ENCODE measurements around the gene TSFM.

The TSFM gene

DNA sequence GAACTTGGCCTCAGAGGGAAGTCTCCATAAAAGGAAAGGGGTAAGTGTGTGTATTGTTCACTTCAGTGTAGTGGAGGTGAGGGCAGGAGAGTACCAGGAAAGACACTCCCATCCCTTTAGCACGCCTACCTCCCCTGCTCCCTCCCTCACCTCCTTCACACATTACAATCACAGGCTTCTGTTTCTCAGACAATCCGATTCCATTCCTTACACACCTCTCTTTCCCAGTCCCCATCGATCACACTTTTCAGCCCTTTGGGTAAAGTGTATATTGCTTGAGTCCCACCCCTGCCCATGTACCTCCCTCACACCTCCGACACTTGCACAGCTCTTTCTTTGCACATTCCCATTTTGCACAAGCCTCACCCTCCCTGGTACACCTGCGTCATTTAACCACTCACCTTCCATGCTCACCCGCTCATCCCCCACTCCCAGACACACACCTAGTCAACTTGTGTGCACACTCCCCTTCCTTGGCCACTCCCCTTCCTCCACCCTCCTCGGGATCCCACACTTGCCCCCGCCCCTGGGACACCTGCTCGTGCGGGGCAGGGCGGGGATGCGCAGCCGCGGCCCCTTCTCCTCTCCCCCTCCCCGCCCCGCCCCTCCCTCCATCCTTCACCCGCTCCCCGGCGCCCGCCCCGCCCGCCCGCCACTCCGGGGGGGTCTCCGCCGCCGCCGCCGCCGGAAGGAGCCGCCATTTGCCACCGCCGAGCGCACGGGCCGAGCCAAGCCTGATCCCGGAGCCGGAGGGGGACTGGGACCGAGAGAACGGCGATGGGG is 28.0 kb upstream of the TSFM start, which contains the start of gene MARCHF9:
Gene MARCHF9, plus strand, starts transcription at position 693 of the 783 bp plus-strand sequence. CDS start 426 bp downstream, outside the sequence.
- DNase-seq (ENCODE audit: low read depth), result peak; percentile 86
- H3K4me3 ChIP-seq (ENCODE audit: low read depth, low read length), result peak within 1 kb of the TSS; percentile 70
- TF ChIP-seq, protein P1, sequence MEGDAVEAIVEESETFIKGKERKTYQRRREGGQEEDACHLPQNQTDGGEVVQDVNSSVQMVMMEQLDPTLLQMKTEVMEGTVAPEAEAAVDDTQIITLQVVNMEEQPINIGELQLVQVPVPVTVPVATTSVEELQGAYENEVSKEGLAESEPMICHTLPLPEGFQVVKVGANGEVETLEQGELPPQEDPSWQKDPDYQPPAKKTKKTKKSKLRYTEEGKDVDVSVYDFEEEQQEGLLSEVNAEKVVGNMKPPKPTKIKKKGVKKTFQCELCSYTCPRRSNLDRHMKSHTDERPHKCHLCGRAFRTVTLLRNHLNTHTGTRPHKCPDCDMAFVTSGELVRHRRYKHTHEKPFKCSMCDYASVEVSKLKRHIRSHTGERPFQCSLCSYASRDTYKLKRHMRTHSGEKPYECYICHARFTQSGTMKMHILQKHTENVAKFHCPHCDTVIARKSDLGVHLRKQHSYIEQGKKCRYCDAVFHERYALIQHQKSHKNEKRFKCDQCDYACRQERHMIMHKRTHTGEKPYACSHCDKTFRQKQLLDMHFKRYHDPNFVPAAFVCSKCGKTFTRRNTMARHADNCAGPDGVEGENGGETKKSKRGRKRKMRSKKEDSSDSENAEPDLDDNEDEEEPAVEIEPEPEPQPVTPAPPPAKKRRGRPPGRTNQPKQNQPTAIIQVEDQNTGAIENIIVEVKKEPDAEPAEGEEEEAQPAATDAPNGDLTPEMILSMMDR (IDR thresholded peaks at IDR 0.05; ENCODE audit: insufficient read depth, low read depth, low read length, missing control alignments), result no peak

DNA sequence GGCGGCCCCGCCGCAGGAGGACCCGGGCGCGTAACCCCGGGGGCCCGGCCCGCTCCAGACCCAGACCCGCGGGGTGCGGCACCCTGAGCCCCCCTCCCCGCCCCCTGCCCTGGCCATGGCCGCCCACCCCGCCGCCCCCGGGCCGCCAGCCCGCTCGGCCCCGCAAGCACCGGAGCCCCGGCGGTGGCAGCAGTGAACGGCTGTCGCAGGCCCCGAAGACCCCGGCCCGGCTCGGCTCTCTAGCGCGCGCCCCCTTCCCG is 27.5 kb upstream of the TSFM start:
- H3K4me3 ChIP-seq (ENCODE audit: low read depth, low read length), result peak overlapping the region; percentile 70
- TF ChIP-seq, protein P1 (IDR thresholded peaks at IDR 0.05; ENCODE audit: insufficient read depth, low read depth, low read length, missing control alignments), result no peak
- no peak for DNase-seq (ENCODE audit: low read depth)

DNA sequence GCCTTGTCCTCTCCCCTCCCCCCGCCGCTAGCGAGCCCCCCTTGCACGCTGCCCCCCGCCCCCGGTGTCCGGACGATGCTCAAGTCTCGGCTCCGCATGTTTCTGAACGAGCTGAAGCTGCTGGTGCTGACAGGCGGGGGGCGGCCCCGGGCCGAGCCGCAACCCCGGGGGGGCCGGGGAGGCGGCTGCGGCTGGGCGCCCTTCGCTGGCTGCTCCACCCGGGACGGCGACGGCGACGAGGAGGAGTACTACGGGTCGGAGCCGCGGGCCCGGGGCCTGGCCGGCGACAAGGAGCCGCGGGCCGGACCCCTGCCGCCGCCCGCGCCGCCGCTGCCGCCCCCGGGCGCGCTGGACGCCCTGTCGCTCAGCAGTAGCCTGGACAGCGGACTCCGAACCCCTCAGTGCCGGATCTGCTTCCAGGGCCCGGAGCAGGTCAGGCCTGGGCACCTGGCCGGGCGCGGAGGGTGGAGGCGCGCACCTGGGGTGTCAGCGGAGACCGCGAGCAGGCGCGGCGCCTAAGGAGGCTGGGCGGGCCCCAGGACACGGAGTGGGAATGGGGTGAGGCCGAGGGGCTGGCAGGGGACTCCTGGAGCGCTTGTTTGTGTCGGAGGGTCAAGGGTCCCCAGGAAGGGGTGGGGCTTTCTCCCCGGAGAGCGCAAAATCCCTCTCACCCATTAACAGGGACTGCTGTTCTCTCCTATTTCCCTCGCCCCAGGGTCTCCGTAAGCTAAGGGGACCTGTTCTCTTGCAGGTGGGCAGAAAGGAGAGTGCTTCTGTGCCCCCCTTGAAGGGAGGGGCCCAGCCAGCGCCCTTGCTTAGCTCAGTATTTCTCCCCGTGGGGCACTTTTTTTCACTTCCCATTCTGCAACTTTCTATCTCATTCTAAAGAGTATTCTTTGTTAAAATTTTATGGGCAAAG is 26.9 kb upstream of the TSFM start:
- H3K4me3 ChIP-seq (ENCODE audit: low read depth, low read length), result peak overlapping the region; percentile 70
- TF ChIP-seq, protein P1 (IDR thresholded peaks at IDR 0.05; ENCODE audit: insufficient read depth, low read depth, low read length, missing control alignments), result no peak
- no peak for DNase-seq (ENCODE audit: low read depth)

DNA sequence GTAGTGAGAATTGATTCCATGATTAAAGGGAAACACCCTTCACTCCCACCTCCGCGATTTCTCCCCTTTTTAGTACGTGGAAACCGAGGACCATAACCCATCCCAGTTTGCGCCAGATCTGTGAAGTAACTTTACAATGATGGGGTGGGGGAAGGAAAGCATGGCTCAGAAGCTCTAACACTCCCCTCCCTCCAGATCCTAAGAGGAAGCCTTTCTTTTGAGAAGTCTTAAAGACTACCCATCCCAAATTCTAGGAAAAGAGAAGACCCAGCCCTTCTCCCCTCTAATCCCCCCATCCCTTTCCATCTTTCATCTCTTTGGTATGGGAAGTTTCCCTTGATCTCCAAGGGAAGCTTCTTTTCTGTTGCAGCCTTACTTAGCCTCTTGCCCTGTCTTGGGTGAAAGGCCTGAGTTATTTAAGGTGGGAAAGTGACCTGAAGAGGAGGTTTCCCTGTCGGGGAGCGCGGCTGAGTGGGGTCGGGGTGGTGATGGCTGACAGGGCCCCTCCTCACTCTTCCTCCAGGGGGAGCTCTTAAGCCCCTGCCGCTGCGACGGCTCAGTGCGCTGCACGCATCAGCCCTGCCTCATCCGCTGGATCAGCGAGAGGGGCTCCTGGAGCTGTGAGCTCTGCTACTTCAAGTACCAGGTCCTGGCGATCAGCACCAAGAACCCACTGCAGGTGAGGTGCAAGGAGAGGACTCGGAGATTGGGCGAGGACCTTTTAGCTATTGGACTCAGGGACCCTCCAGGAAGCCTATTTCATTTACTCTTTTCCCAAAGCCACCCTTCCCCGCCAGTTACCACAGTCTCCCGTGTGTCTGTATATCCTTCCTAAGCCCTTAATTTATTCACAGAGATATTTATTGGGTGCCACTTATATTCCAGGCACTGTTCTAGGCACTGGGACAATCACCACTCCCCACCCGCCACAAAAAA is 25.9 kb upstream of the TSFM start:
- DNase-seq (ENCODE audit: low read depth), result peak; percentile 79
- TF ChIP-seq, protein P1 (IDR thresholded peaks at IDR 0.05; ENCODE audit: insufficient read depth, low read depth, low read length, missing control alignments), result peak; percentile 89
- peak overlapping the region; percentile 70 for H3K4me3 ChIP-seq (ENCODE audit: low read depth, low read length)

DNA sequence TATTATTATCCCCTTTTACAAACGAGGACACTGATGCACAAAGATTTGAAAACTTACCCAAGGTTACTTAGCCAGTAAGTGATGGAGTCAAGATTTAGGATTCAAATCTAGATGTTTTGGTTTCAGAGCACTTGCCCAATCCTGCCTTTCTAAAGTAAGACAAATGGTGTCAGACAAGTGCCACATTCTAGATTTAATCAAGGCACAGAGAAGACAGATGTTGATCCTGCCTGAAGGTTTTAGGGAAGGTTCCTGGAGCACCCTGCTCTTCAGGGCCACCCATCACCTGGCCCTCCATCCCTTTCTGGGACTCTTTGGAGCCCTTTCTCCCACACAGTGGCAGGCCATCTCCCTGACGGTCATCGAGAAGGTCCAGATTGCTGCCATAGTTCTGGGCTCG is 24.8 kb upstream of the TSFM start:
- TF ChIP-seq, protein P1 (IDR thresholded peaks at IDR 0.05; ENCODE audit: insufficient read depth, low read depth, low read length, missing control alignments), result no peak
- no peak overlapping the region for H3K4me3 ChIP-seq (ENCODE audit: low read depth, low read length)

More for the DNA sequence above, 24.8 kb upstream of the TSFM start:
- DNase-seq (ENCODE audit: low read depth), result no peak
